H1 (cell line): Measurements from ENCODE around the gene VPS37C. TPM values are rescaled to one million over a fixed set of nuclear protein-coding genes. Genes with fewer than 3 reads are reported as not detected.

ENCODE experiments used
- CTCF ChIA-PET: fragments of 300-600 bp; sonication (Branson Sonifier 250); formaldehyde crosslinking; loops from one replicate; lab custom pipeline; 2021; ENCODE audit not compliant: partially characterized antibody; lab: Charles Lee
- POLR2A ChIA-PET: fragments of 300-600 bp; sonication (Branson Sonifier 250); formaldehyde crosslinking; loops from one replicate; lab custom pipeline; 2021; ENCODE audit warnings: inconsistent platforms; ENCODE audit not compliant: partially characterized antibody; lab: Charles Lee
- DNase-seq, 2 experiments: peaks; one replicate each; pipeline versions ENCODE4 v3.0.0 to v3.0.0-alpha.2; 2010 to 2022; ENCODE audit warnings: low spot score in 2 of 2, low read depth in 1 of 2, mixed read lengths in 1 of 2
- FAIRE-seq: peaks from 2 replicates; lab custom pipeline; 2011; peaks lifted over from hg19 to GRCh38; lab: Jason Lieb, UNC
- H2AFZ ChIP-seq: 2 replicates; pipeline ENCODE4 v1.8.1; 2012; ENCODE audit warnings: low read length, inconsistent platforms
- H2AK5ac ChIP-seq: 2 replicates; pipeline ENCODE4 v1.6.1; 2013; ENCODE audit warnings: low read depth, low read length
- H2BK120ac ChIP-seq: replicated peaks from 2 replicates; pipeline ENCODE3; 2013; ENCODE audit warnings: low read depth, low read length, inconsistent platforms
- H2BK12ac ChIP-seq: 2 replicates; pipeline ENCODE4 v1.6.1; 2013; ENCODE audit warnings: low read depth, low read length
- H2BK15ac ChIP-seq: 2 replicates; pipeline ENCODE4 v1.6.1; 2013; ENCODE audit warnings: low read length
- H2BK20ac ChIP-seq: 2 replicates; pipeline ENCODE4 v1.6.1; 2013; ENCODE audit warnings: low read length
- H2BK5ac ChIP-seq: 2 replicates; pipeline ENCODE4 v1.6.1; 2013; ENCODE audit warnings: low read depth, low read length
- H3K14ac ChIP-seq: 2 replicates; pipeline ENCODE4 v1.6.1; 2013; ENCODE audit warnings: inconsistent platforms; ENCODE audit not compliant: insufficient read length
- H3K18ac ChIP-seq: 2 replicates; pipeline ENCODE4 v1.6.1; 2013; ENCODE audit warnings: low read length; ENCODE audit errors: extremely low read depth
- H3K23ac ChIP-seq: 2 replicates; pipeline ENCODE4 v1.6.1; 2013; ENCODE audit warnings: inconsistent platforms; ENCODE audit not compliant: insufficient read length
- H3K23me2 ChIP-seq: 2 replicates; pipeline ENCODE4 v1.6.1; 2013; ENCODE audit warnings: low read depth, low read length
- H3K27ac ChIP-seq: 2 replicates; pipeline ENCODE4 v1.6.1; 2011; ENCODE audit warnings: low read depth, low read length, inconsistent platforms
- H3K27me3 ChIP-seq, 4 experiments: replicated peaks in 1 of 4; 1 replicate in 1 of 4; 2 replicates in 3 of 4; pipeline versions ENCODE4 v1.6.1 to v1.8.1; 2011 to 2013; ENCODE audit warnings: low read length in 3 of 4, mild to moderate bottlenecking in 3 of 4, inconsistent platforms in 2 of 4, mixed read lengths in 2 of 4, moderate library complexity in 1 of 4; ENCODE audit not compliant: control insufficient read depth in 3 of 4, insufficient read depth in 3 of 4; ENCODE audit errors: extremely low read depth in 1 of 4
- H3K36me3 ChIP-seq, 4 experiments: 2 replicates each; pipeline versions ENCODE4 v1.6.1 to v1.8.1; 2011 to 2013; ENCODE audit warnings: mild to moderate bottlenecking in 4 of 4, low read length in 3 of 4, moderate library complexity in 2 of 4, control low read depth in 1 of 4, inconsistent platforms in 1 of 4; ENCODE audit not compliant: insufficient read depth in 4 of 4, control insufficient read depth in 2 of 4
- H3K4ac ChIP-seq: replicated peaks from 2 replicates; pipeline ENCODE3; 2013; ENCODE audit warnings: low read length, low read depth, mixed read lengths, inconsistent platforms; ENCODE audit not compliant: insufficient read length
- H3K4me1 ChIP-seq, 4 experiments: replicated peaks in 1 of 4; 1 replicate in 1 of 4; 2 replicates in 3 of 4; pipeline versions ENCODE4 v1.6.1 to v1.8.1; 2011 to 2013; ENCODE audit warnings: low read length in 3 of 4, inconsistent platforms in 2 of 4, mixed read lengths in 1 of 4; ENCODE audit not compliant: insufficient read depth in 4 of 4, control insufficient read depth in 3 of 4
- H3K4me2 ChIP-seq, 2 experiments: 2 replicates each; pipeline versions ENCODE4 v1.6.1 to v1.8.1; 2011 to 2013; ENCODE audit warnings: low read depth in 2 of 2, low read length in 2 of 2, control low read depth in 1 of 2, inconsistent platforms in 1 of 2, mild to moderate bottlenecking in 1 of 2; ENCODE audit not compliant: insufficient read depth in 1 of 2
- H3K4me3 ChIP-seq, 4 experiments: fragments of 200-600, 300-600 bp in 1 of 4; sonication (generic), shearing (Covaris generic), sonication (Bioruptor Twin) in 1 of 4; 2 replicates each; pipeline versions ENCODE4 v1.5.1 to v1.8.1; 2011 to 2016; ENCODE audit warnings: low read length in 4 of 4, low read depth in 3 of 4, control low read depth in 2 of 4, inconsistent platforms in 2 of 4, mild to moderate bottlenecking in 2 of 4, mixed read lengths in 1 of 4, moderate library complexity in 1 of 4; ENCODE audit not compliant: insufficient read depth in 2 of 4; ENCODE audit errors: extremely low read depth in 1 of 4
- H3K56ac ChIP-seq: replicated peaks from 2 replicates; pipeline ENCODE3; 2013; ENCODE audit warnings: low read depth, mild to moderate bottlenecking, mixed read lengths, low read length, inconsistent platforms; ENCODE audit not compliant: insufficient read length
- H3K79me1 ChIP-seq: 2 replicates; pipeline ENCODE4 v1.6.1; 2013; ENCODE audit warnings: low read depth, low read length, control low read depth
- H3K79me2 ChIP-seq, 2 experiments: 2 replicates each; pipeline versions ENCODE4 v1.6.1 to v1.8.1; 2012 to 2013; ENCODE audit warnings: low read length in 2 of 2, mild to moderate bottlenecking in 2 of 2, inconsistent platforms in 1 of 2; ENCODE audit not compliant: insufficient read depth in 2 of 2, control insufficient read depth in 1 of 2
- H3K9ac ChIP-seq, 4 experiments: replicated peaks in 1 of 4; 1 replicate in 1 of 4; 2 replicates in 3 of 4; pipeline versions ENCODE4 v1.6.1 to v1.8.1; 2011 to 2013; ENCODE audit warnings: low read depth in 3 of 4, low read length in 3 of 4, control low read depth in 2 of 4, mild to moderate bottlenecking in 2 of 4, moderate library complexity in 2 of 4, inconsistent platforms in 1 of 4; ENCODE audit errors: extremely low read depth in 1 of 4
- H3K9me3 ChIP-seq, 2 experiments: 2 replicates each; pipeline versions ENCODE4 v1.6.1 to v1.8.1; 2012 to 2013; ENCODE audit warnings: mild to moderate bottlenecking in 2 of 2, moderate library complexity in 2 of 2, control low read depth in 1 of 2, inconsistent platforms in 1 of 2, low read depth in 1 of 2, low read length in 1 of 2, mixed read lengths in 1 of 2; ENCODE audit not compliant: insufficient read depth in 2 of 2
- H4K20me1 ChIP-seq, 2 experiments: replicated peaks in 1 of 2; 2 replicates each; pipeline versions ENCODE3 to v1.8.1; 2011 to 2013; ENCODE audit warnings: inconsistent platforms in 2 of 2, low read length in 2 of 2, mild to moderate bottlenecking in 1 of 2; ENCODE audit not compliant: insufficient read depth in 2 of 2, control insufficient read depth in 1 of 2
- H4K5ac ChIP-seq: 2 replicates; pipeline ENCODE4 v1.6.1; 2013; ENCODE audit warnings: low read length, low read depth, mixed read lengths, inconsistent platforms; ENCODE audit not compliant: insufficient read length
- H4K8ac ChIP-seq: 2 replicates; pipeline ENCODE4 v1.8.0; 2013; ENCODE audit warnings: mild to moderate bottlenecking, moderate library complexity, low read length, inconsistent platforms; ENCODE audit not compliant: insufficient read depth; ENCODE audit errors: extremely low read depth
- H4K91ac ChIP-seq: replicated peaks from 2 replicates; pipeline ENCODE3; 2013; ENCODE audit warnings: low read length, mixed read lengths, inconsistent platforms; ENCODE audit not compliant: insufficient read length
- BRCA1 ChIP-seq: IDR thresholded peaks from 2 replicates; pipeline ENCODE4 v1.6.1; 2012; ENCODE audit warnings: low read depth, low read length, improper control_type of control experiment
- CBX5 ChIP-seq: fragments of 300-800, 300-1000 bp; sonication (generic); IDR thresholded peaks from 2 replicates; pipeline ENCODE4 v1.7.1; 2016; ENCODE audit warnings: antibody characterized with exemption, low read length, low read depth
- CHD2 ChIP-seq: IDR thresholded peaks from 2 replicates; pipeline ENCODE4 v1.6.1; 2012; ENCODE audit warnings: low read length, improper control_type of control experiment
- EGR1 ChIP-seq: IDR thresholded peaks from 2 replicates; pipeline ENCODE4 v1.6.1; 2011; ENCODE audit warnings: low read depth, low read length, borderline replicate concordance
- GABPA ChIP-seq: IDR thresholded peaks from 2 replicates; pipeline ENCODE4 v1.6.1; 2011; ENCODE audit warnings: mild to moderate bottlenecking, low read length, moderate library complexity, borderline replicate concordance; ENCODE audit not compliant: insufficient read depth
- MAFK ChIP-seq: IDR thresholded peaks from 2 replicates; pipeline ENCODE4 v1.6.1; 2012; ENCODE audit warnings: low read depth, mild to moderate bottlenecking, improper control_type of control experiment, low read length
- PHF8 ChIP-seq: fragments of 200-600 bp; sonication (generic); conservative IDR thresholded peaks from 2 replicates; pipeline ENCODE4 v1.7.1; 2012; ENCODE audit warnings: low read depth, mild to moderate bottlenecking, inconsistent platforms, low read length, moderate library complexity
- SAP30 ChIP-seq: fragments of 300-600 bp; sonication (generic); IDR thresholded peaks from 2 replicates; pipeline ENCODE4 v1.7.1; 2012; ENCODE audit warnings: low read length, moderate library complexity, mild to moderate bottlenecking, inconsistent platforms; ENCODE audit not compliant: insufficient read depth, insufficient replicate concordance
- SIN3A ChIP-seq, 2 experiments: IDR thresholded peaks in 1 of 2; conservative IDR thresholded peaks in 1 of 2; 2 replicates each; pipeline ENCODE4 v1.6.1; 2011 to 2012; ENCODE audit warnings: low read length in 2 of 2, improper control_type of control experiment in 1 of 2, low read depth in 1 of 2, mild to moderate bottlenecking in 1 of 2
- SRF ChIP-seq: IDR thresholded peaks from 2 replicates; pipeline ENCODE4 v1.6.1; 2011; ENCODE audit warnings: mild to moderate bottlenecking, low read depth, low read length, moderate library complexity
- TEAD4 ChIP-seq: IDR thresholded peaks from 2 replicates; pipeline ENCODE4 v1.6.1; 2012; ENCODE audit warnings: low read depth, low read length, inconsistent platforms, mixed read lengths
- USF2 ChIP-seq: IDR thresholded peaks from 2 replicates; pipeline ENCODE4 v1.6.1; 2011; ENCODE audit warnings: low read length, improper control_type of control experiment
- ZNF274 ChIP-seq: IDR thresholded peaks from 2 replicates; pipeline ENCODE4 v1.7.0; 2012; ENCODE audit warnings: low read length, borderline replicate concordance; ENCODE audit errors: extremely low read depth
- WGBS, 2 experiments: shearing (Covaris generic) in 1 of 2; methylation state at CpG; one replicate each; pipeline versions ENCODE4 v1.1.6 to v1.1.7; 2013 to 2015; ENCODE audit warnings: low lambda C conversion rate in 2 of 2, mixed read lengths in 2 of 2, inconsistent platforms in 1 of 2, low coverage in 1 of 2, missing lambda C conversion rate in 1 of 2; ENCODE audit not compliant: insufficient replicate concordance in 2 of 2, insufficient coverage in 1 of 2, insufficient read length in 1 of 2; ENCODE audit errors: extremely low coverage in 1 of 2, missing lambda C conversion rate in 1 of 2; 5-methylcytosine and 5-hydroxymethylcytosine counted together
- polyA plus RNA-seq, 7 experiments: library from polyadenylated mRNA; depleted of rRNA in 3 of 7; stranded (reverse) in 5 of 7; unstranded in 2 of 7; fragments of >200 nt in 5 of 7; fragments of 200-250 nt in 2 of 7; gene quantifications; 1 replicate in 5 of 7; 2 replicates in 1 of 7; 4 replicates in 1 of 7; pipeline versions ENCODE4 v1.2.1 to v1.2.3, GENCODE V29; 2011 to 2013; ENCODE audit warnings: missing spikeins in 2 of 7, mixed read lengths in 2 of 7
- total RNA-seq: library from RNA; stranded (reverse); fragmentation: NEBNext Ultra II Directional; extraction: Animal tissue kit (Norgen Biotek cat#: 25700); gene quantifications from 2 replicates; pipeline ENCODE4 v1.2.1, GENCODE V29; 2021

VPS37C gene
- total and polyA plus RNA-seq, 2 of the 8 experiments (the other 6 are each of a cell fraction or from before 2014, with no cell fraction given): 12.9 to 21.0 TPM

GRCh38 chr11:61090982-61091372 lies 70.2 kb downstream of the VPS37C start:
- no peak overlapping the region for H3K4me2 ChIP-seq
- TF ChIP-seq ZNF274: no peak
- TF ChIP-seq SAP30: no peak
- TF ChIP-seq CBX5: no peak
- no peak for TF ChIP-seq GABPA
- TF ChIP-seq PHF8: no peak
- TF ChIP-seq USF2: no peak
- no peak for TF ChIP-seq TEAD4
- TF ChIP-seq SIN3A (conservative IDR thresholded peaks at IDR 0.05 in 1 of 2, IDR thresholded peaks at IDR 0.05 in 1 of 2; ENCODE audit: low read depth in 1 of 2, low read length in 2 of 2): no peak
- TF ChIP-seq SRF: no peak
- no peak for TF ChIP-seq EGR1
- no peak for TF ChIP-seq MAFK
- TF ChIP-seq CHD2: no peak
- no peak for TF ChIP-seq BRCA1
- TF ChIP-seq, all 59 proteins: peak for 0
- Histone ChIP-seq H3K4ac (no peak overlapping the region), H3K23ac (no peak overlapping the region), H3K4me3 (no peak overlapping the region), H2BK120ac (no peak overlapping the region), H4K5ac (no peak overlapping the region), H2BK5ac (peak overlapping the region; percentile 26; the same call in 1 of the 2 replicates), H3K18ac (no peak overlapping the region; the same call in 1 of the 2 replicates), H3K36me3 (no peaks in the 10 kb centered on the region), H3K9ac (no peak overlapping the region), H3K27me3 (no peaks in the 10 kb centered on the region), H2BK15ac (no peak overlapping the region), H2AFZ (no peak overlapping the region), H3K79me2 (no peaks in the 10 kb centered on the region), H3K23me2 (no peaks in the 10 kb centered on the region), H3K4me1 (peaks cover 0 to 10% (median 0%) of the 10 kb centered on the region in 4 experiments; a peak in 3 of 7 replicates), H3K79me1 (no peaks in the 10 kb centered on the region), H3K27ac (no peak overlapping the region), H3K14ac (no peak overlapping the region), H4K91ac (no peak overlapping the region), H2AK5ac (no peak overlapping the region), H4K20me1 (no peaks in the 10 kb centered on the region), H2BK20ac (no peak overlapping the region), H3K56ac (no peak overlapping the region), H4K8ac (no peak overlapping the region), H3K9me3 (peaks cover 0 to 7% of the 10 kb centered on the region in 2 experiments; a peak in 1 of 4 replicates), H2BK12ac (no peak overlapping the region)
- no peak for DNase-seq
- ChIA-PET CTCF (interaction anchor here (0.6 to 1.3 kb wide), 2 partner anchors 9 to 137 kb away, joined by 3 to 4 read pairs; no protein-coding TSS in a partner anchor), POLR2A (interaction anchor here (1.0 kb wide), 1 partner anchor 27 kb away, joined by 3 read pairs; no protein-coding TSS in a partner anchor)
- no peak for FAIRE-seq
- 84% methylated on average over 9 of the region's 9 CpGs; no CpG with 5 or more reads in 1 of the 2 experiments for WGBS, 2 experiments
